ENCODE measurements around the gene TMEM245. TPM values are rescaled to one million over a fixed set of nuclear protein-coding genes. Genes with fewer than 3 reads are reported as not detected.

Gene TMEM245
- total RNA-seq, 1 experiment from 2014 or later, result 54.0 TPM

DNA sequence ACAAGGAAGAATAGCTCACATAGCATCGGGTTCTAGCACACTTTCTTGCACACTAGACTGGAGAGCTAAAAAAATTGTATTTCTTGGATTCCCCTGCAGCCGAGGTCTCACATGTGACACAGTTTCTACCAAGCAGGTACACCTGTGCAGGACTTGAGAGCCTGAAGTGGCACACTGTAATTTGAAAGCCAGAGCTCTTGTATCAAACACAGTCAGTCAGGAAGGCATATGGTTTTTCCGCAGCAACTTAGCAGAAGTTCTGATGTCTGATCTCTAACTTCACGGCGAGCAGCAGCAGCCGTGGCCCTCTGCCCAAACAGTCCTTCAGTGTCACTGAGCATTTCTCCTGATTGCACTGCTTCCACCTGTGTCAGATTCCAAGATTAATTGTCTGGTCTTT is 25.5 kb downstream of the TMEM245 start:
- CTCF ChIA-PET, result no interaction called here
- BruUV-seq (replicated peaks), result no TSS peak

DNA sequence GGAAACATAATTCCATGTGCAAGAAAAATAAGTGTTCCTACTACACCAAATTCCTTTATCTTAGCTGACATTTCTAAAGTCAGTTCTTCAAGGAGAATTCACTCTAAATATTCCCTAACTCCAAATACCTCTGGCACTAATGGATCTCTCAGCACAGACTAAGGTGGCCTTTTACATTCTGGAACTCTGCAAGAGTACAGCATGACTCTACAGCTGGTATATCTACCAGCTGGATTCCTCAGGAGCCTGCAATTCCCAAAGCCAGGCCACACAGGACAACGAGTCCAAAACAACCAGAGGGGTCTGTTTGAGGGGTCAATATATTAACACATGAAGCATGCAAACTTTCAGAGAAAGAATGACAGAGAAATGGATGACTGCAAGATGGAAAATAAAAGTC is 27.2 kb downstream of the TMEM245 start:
- Histone ChIP-seq H3K9me3 (ENCODE audit: control insufficient read depth, insufficient read depth, low read depth, low read length) (no peaks in the 10 kb centered on the region), H3K4me1 (ENCODE audit: control insufficient read depth, insufficient read depth, low read length) (no peaks in the 10 kb centered on the region), H3K27me3 (ENCODE audit: control insufficient read depth, insufficient read depth, low read length) (no peaks in the 10 kb centered on the region), H3K4me3 (ENCODE audit: low read depth in 2 of 2, low read length in 2 of 2) (no peak overlapping the region), H3K36me3 (ENCODE audit: control insufficient read depth, insufficient read depth, low read length) (peaks cover 22% of the 10 kb centered on the region), H3K27ac (ENCODE audit: low read length) (no peak overlapping the region)
- ChIA-PET CTCF (no interaction called here), POLR2A (no interaction called here)
- BruUV-seq (replicated peaks), result no TSS peak
- intact Hi-C loops (cut with micrococcal nuclease; ENCODE audit: unreplicated experiment), result no loop called here
- no peak for ATAC-seq
- no peak for DNase-seq (ENCODE audit: low read depth, low spot score)
- TF ChIP-seq, protein P1, sequence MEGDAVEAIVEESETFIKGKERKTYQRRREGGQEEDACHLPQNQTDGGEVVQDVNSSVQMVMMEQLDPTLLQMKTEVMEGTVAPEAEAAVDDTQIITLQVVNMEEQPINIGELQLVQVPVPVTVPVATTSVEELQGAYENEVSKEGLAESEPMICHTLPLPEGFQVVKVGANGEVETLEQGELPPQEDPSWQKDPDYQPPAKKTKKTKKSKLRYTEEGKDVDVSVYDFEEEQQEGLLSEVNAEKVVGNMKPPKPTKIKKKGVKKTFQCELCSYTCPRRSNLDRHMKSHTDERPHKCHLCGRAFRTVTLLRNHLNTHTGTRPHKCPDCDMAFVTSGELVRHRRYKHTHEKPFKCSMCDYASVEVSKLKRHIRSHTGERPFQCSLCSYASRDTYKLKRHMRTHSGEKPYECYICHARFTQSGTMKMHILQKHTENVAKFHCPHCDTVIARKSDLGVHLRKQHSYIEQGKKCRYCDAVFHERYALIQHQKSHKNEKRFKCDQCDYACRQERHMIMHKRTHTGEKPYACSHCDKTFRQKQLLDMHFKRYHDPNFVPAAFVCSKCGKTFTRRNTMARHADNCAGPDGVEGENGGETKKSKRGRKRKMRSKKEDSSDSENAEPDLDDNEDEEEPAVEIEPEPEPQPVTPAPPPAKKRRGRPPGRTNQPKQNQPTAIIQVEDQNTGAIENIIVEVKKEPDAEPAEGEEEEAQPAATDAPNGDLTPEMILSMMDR (IDR thresholded peaks at IDR 0.05), result no peak
- TF ChIP-seq TCF7L2 (IDR thresholded peaks at IDR 0.05; ENCODE audit: low read depth, low read length), result no peak
- TF ChIP-seq POLR2AphosphoS5 (IDR thresholded peaks at IDR 0.05; ENCODE audit: low read depth, low read length), result no peak
- no peak for TF ChIP-seq SIN3A (IDR thresholded peaks at IDR 0.05; ENCODE audit: borderline replicate concordance, insufficient read depth, low read depth, low read length)
- TF ChIP-seq, protein P2, sequence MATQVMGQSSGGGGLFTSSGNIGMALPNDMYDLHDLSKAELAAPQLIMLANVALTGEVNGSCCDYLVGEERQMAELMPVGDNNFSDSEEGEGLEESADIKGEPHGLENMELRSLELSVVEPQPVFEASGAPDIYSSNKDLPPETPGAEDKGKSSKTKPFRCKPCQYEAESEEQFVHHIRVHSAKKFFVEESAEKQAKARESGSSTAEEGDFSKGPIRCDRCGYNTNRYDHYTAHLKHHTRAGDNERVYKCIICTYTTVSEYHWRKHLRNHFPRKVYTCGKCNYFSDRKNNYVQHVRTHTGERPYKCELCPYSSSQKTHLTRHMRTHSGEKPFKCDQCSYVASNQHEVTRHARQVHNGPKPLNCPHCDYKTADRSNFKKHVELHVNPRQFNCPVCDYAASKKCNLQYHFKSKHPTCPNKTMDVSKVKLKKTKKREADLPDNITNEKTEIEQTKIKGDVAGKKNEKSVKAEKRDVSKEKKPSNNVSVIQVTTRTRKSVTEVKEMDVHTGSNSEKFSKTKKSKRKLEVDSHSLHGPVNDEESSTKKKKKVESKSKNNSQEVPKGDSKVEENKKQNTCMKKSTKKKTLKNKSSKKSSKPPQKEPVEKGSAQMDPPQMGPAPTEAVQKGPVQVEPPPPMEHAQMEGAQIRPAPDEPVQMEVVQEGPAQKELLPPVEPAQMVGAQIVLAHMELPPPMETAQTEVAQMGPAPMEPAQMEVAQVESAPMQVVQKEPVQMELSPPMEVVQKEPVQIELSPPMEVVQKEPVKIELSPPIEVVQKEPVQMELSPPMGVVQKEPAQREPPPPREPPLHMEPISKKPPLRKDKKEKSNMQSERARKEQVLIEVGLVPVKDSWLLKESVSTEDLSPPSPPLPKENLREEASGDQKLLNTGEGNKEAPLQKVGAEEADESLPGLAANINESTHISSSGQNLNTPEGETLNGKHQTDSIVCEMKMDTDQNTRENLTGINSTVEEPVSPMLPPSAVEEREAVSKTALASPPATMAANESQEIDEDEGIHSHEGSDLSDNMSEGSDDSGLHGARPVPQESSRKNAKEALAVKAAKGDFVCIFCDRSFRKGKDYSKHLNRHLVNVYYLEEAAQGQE (IDR thresholded peaks at IDR 0.05; ENCODE audit: insufficient read depth in 1 of 2, low read depth in 2 of 2, low read length in 1 of 2), result no peak
- in situ Hi-C loops (cut with HindIII; ENCODE audit: low pct_unique_long_range_greater_than_20kb, low sequenced_read_pairs), result no loop called here

More for the DNA sequence above, 25.5 kb downstream of the TMEM245 start:
- POLR2A ChIA-PET, result no interaction called here
- Histone ChIP-seq H3K27ac (ENCODE audit: low read length) (no peak overlapping the region), H3K4me1 (ENCODE audit: control insufficient read depth, insufficient read depth, low read length) (peaks cover 15% of the 10 kb centered on the region), H3K9me3 (ENCODE audit: control insufficient read depth, insufficient read depth, low read depth, low read length) (no peaks in the 10 kb centered on the region), H3K36me3 (ENCODE audit: control insufficient read depth, insufficient read depth, low read length) (peaks cover 20% of the 10 kb centered on the region), H3K4me3 (ENCODE audit: low read depth in 2 of 2, low read length in 2 of 2) (no peak overlapping the region), H3K27me3 (ENCODE audit: control insufficient read depth, insufficient read depth, low read length) (no peaks in the 10 kb centered on the region)
- ATAC-seq (no peak), DNase-seq (ENCODE audit: low read depth, low spot score) (no peak)
- intact Hi-C loops (cut with micrococcal nuclease; ENCODE audit: unreplicated experiment), result no loop called here
- no peak for TF ChIP-seq POLR2AphosphoS5 (IDR thresholded peaks at IDR 0.05; ENCODE audit: low read depth, low read length)
- TF ChIP-seq, protein P2 (IDR thresholded peaks at IDR 0.05; ENCODE audit: insufficient read depth in 1 of 2, low read depth in 2 of 2, low read length in 1 of 2), result no peak
- no peak for TF ChIP-seq SIN3A (IDR thresholded peaks at IDR 0.05; ENCODE audit: borderline replicate concordance, insufficient read depth, low read depth, low read length)
- no peak for TF ChIP-seq TCF7L2 (IDR thresholded peaks at IDR 0.05; ENCODE audit: low read depth, low read length)
- TF ChIP-seq, protein P1 (IDR thresholded peaks at IDR 0.05), result no peak
- in situ Hi-C loops (cut with HindIII; ENCODE audit: low pct_unique_long_range_greater_than_20kb, low sequenced_read_pairs), result no loop called here

Data from Panc1 (cell line).